ENCODE measurements around the gene RPS25.
"Not testable (repeated sequence)": the region's sequence is repeated elsewhere in the genome, so short reads cannot be mapped to it uniquely, and the experiment has no call there.

Gene RPS25

GRCh38 chr11:119018074-119018938, at the start of gene RPS25, which contains the start of gene TRAPPC4:
RPS25 (minus strand) TSS chr11:119018343; CDS start chr11:119018284, 59 bp downstream.
TRAPPC4 (plus strand) TSS chr11:119018766; CDS start chr11:119018796, 30 bp downstream.
- DNase-seq (ENCODE audit: low read depth, low spot score), result peak; percentile 85

GRCh38 chr11:119067371-119068222, 49.5 kb upstream of the RPS25 start, which contains the start of gene VPS11:
VPS11 (plus strand) TSS chr11:119067818; CDS start chr11:119067824, 6 bp downstream.
- DNase-seq (ENCODE audit: low read depth, low spot score), result peak; percentile 88

- DNase-seq (ENCODE audit: low read depth, low spot score), result no peak
Measured at GRCh38 chr11:119065369-119065768, 47.2 kb upstream of the RPS25 start.

- no peak for DNase-seq (ENCODE audit: low read depth, low spot score)
Measured at GRCh38 chr11:119062779-119063178, 44.6 kb upstream of the RPS25 start.

GRCh38 chr11:119061256-119061655, 43.1 kb upstream of the RPS25 start:
- no peak for DNase-seq (ENCODE audit: low read depth, low spot score)

GRCh38 chr11:119059128-119059527, 41.0 kb upstream of the RPS25 start:
- not testable (repeated sequence) for DNase-seq (ENCODE audit: low read depth, low spot score)

- peak; percentile 90 for DNase-seq (ENCODE audit: low read depth, low spot score)
Measured at GRCh38 chr11:119057000-119057769, 39.0 kb upstream of the RPS25 start, which contains the start of gene HYOU1. HYOU1 (minus strand) TSS chr11:119057205; CDS start chr11:119056160, 1,045 bp downstream.

GRCh38 chr11:119056421-119056999, 38.4 kb upstream of the RPS25 start:
- no peak for DNase-seq (ENCODE audit: low read depth, low spot score)

- DNase-seq (ENCODE audit: low read depth, low spot score), result no peak
Measured at GRCh38 chr11:119055901-119056300, 37.8 kb upstream of the RPS25 start.

- no peak for DNase-seq (ENCODE audit: low read depth, low spot score)
Measured at GRCh38 chr11:119054418-119054817, 36.3 kb upstream of the RPS25 start.

- no peak for DNase-seq (ENCODE audit: low read depth, low spot score)
Measured at GRCh38 chr11:119052163-119052814, 34.1 kb upstream of the RPS25 start.

- no peak for DNase-seq (ENCODE audit: low read depth, low spot score)
Measured at GRCh38 chr11:119051440-119052162, 33.5 kb upstream of the RPS25 start.

- no peak for DNase-seq (ENCODE audit: low read depth, low spot score)
Measured at GRCh38 chr11:119049081-119049480, 30.9 kb upstream of the RPS25 start.

GRCh38 chr11:119048644-119049043, 30.5 kb upstream of the RPS25 start:
- DNase-seq (ENCODE audit: low read depth, low spot score), result no peak

GRCh38 chr11:119047205-119047604, 29.1 kb upstream of the RPS25 start:
- DNase-seq (ENCODE audit: low read depth, low spot score), result no peak

GRCh38 chr11:119046489-119046888, 28.3 kb upstream of the RPS25 start:
- DNase-seq (ENCODE audit: low read depth, low spot score), result no peak

- no peak for DNase-seq (ENCODE audit: low read depth, low spot score)
Measured at GRCh38 chr11:119044708-119045107, 26.6 kb upstream of the RPS25 start.

- DNase-seq (ENCODE audit: low read depth, low spot score), result no peak
Measured at GRCh38 chr11:119042927-119043326, 24.8 kb upstream of the RPS25 start.

GRCh38 chr11:119041821-119042514, 23.8 kb upstream of the RPS25 start:
- DNase-seq (ENCODE audit: low read depth, low spot score), result no peak
